Naive B cell (primary cell): ENCODE results near the gene MRPS5. TPM values are rescaled to one million over a fixed set of nuclear protein-coding genes. Genes with fewer than 3 reads are reported as not detected.

Source experiments
- ATAC-seq, 2 donors: fragments of 150-1000 bp; cut with Tn5 transposase; 2 replicates each; pipeline ENCODE4 v1.10.0; 2021; ENCODE audit warnings: low read depth in 2 of 2, mild to moderate bottlenecking in 2 of 2, moderate library complexity in 2 of 2
- DNase-seq: peaks from one replicate; pipeline ENCODE4 v3.0.0; 2022
- H3K27ac Mint-ChIP-seq, 6 donors: one replicate each; pipeline ENCODE4 v1.8.0; 2020 to 2022; ENCODE audit warnings: mild to moderate bottlenecking in 6 of 6, mixed read lengths in 6 of 6, moderate library complexity in 5 of 6, inconsistent platforms in 2 of 6
- H3K27me3 Mint-ChIP-seq, 3 donors: one replicate each; pipeline ENCODE4 v1.8.0; 2021 to 2022; ENCODE audit warnings: mixed read lengths in 3 of 3, mild to moderate bottlenecking in 1 of 3
- H3K36me3 Mint-ChIP-seq, 2 donors: one replicate each; pipeline ENCODE4 v1.8.0; 2020 to 2022; ENCODE audit warnings: mixed read lengths in 2 of 2, inconsistent platforms in 1 of 2, mild to moderate bottlenecking in 1 of 2
- H3K4me1 Mint-ChIP-seq, 3 donors: one replicate each; pipeline ENCODE4 v1.8.0; 2020 to 2022; ENCODE audit warnings: mixed read lengths in 3 of 3, inconsistent platforms in 1 of 3, mild to moderate bottlenecking in 1 of 3, moderate library complexity in 1 of 3
- H3K4me3 Mint-ChIP-seq, 8 donors: one replicate each; pipeline ENCODE4 v1.8.0; 2020 to 2022; ENCODE audit warnings: mild to moderate bottlenecking in 8 of 8, mixed read lengths in 8 of 8, moderate library complexity in 8 of 8, inconsistent platforms in 2 of 8
- H3K9me3 Mint-ChIP-seq, 7 donors: one replicate each; pipeline ENCODE4 v1.8.0; 2020 to 2022; ENCODE audit warnings: mixed read lengths in 7 of 7, mild to moderate bottlenecking in 5 of 7, inconsistent platforms in 2 of 7, moderate library complexity in 1 of 7
- polyA plus RNA-seq, 6 donors: library from polyadenylated mRNA; unstranded; fragments of 300-500 nt; fragmentation: Illumina TruSeq; gene quantifications; one replicate each; pipeline ENCODE4 v1.2.3, GENCODE V29; 2021; ENCODE audit warnings: low read depth in 6 of 6

MRPS5 gene
- polyA plus RNA-seq, 6 donors from 2014 or later = 28.5 to 48.2 (median 35.3) TPM

- no peaks in the 10 kb centered on the region for H3K36me3 Mint-ChIP-seq
- DNase-seq = no peak
- H3K4me3 Mint-ChIP-seq = peak overlapping the region in 2 of 8 donors; percentile 21 to 64
- peaks cover 4 to 12% (median 10%) of the 10 kb centered on the region in 3 donors for H3K4me1 Mint-ChIP-seq
- ATAC-seq = no peak
- H3K9me3 Mint-ChIP-seq = no peaks in the 10 kb centered on the region
- peaks cover 0 to 38% (median 10%) of the 10 kb centered on the region in 3 donors for H3K27me3 Mint-ChIP-seq
- H3K27ac Mint-ChIP-seq = peak overlapping the region in 2 of 6 donors; percentile 9 to 44
These were observed 43.6 kb downstream of the MRPS5 start for GRCh38 chr2:95077861-95078603.

GRCh38 chr2:95077530-95077825 lies 44.1 kb downstream of the MRPS5 start:
- Mint-ChIP-seq H3K9me3 (no peaks in the 10 kb centered on the region), H3K36me3 (no peaks in the 10 kb centered on the region), H3K4me1 (peaks cover 4 to 12% (median 10%) of the 10 kb centered on the region in 3 donors), H3K27ac (peak overlapping the region in 2 of 6 donors; percentile 34 to 39), H3K27me3 (peaks cover 0 to 39% (median 10%) of the 10 kb centered on the region in 3 donors), H3K4me3 (peak overlapping the region in 5 of 8 donors; percentile 4 to 69 (median 56))
- ATAC-seq = no peak
- DNase-seq = no peak

DNA sequence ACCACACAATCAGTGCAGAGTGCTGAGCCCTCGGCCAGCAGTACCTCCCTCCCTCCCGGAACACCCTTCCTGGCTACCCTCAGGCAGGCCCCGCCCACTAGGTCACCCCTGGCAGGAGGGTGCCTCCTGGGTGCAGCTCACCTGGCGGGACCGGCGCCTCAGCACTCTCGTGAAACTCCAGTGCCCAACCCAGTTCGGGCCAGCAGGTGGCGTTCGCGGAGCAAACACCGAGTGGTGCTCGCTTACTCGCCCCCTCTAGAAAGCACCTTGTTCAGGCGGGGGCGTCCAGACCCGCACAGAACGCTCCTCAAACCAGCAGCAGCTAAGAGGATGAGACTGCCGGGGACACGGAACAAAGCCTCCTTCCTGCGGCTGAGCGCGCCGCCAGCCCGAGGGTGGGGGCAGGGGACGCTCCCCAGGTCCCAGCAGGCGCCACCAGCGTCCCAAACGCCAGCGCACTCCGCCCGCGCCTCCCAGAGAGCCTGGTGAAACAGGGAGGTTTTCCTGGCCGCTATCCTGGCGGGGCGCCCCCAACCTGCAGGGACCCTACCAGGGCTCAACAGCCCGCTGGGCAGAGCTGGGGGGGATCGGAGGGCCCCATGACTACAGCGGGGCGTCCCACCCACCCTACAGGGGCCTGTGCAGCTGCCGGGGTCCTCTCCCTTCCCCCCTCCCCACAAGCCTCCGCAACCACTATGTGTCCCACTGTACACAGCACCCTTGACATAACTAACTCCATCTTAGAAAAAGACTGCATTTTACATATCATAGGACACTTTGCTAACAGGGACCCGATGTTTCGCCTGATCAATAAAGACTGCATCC lies 44.7 kb downstream of the MRPS5 start:
- peak; percentile 55 for DNase-seq
- H3K36me3 Mint-ChIP-seq = no peaks in the 10 kb centered on the region
- H3K4me1 Mint-ChIP-seq = peaks cover 4 to 12% (median 10%) of the 10 kb centered on the region in 3 donors
- H3K9me3 Mint-ChIP-seq = no peaks in the 10 kb centered on the region
- ATAC-seq = peak; percentile 87 to 90
- H3K4me3 Mint-ChIP-seq = peak overlapping the region in 7 of 8 donors; percentile 11 to 78 (median 66)
- H3K27me3 Mint-ChIP-seq = peaks cover 0 to 39% (median 10%) of the 10 kb centered on the region in 3 donors
- peak overlapping the region in 4 of 6 donors; percentile 34 to 80 (median 37) for H3K27ac Mint-ChIP-seq

- peak overlapping the region in 1 of 8 donors; percentile 10 for H3K4me3 Mint-ChIP-seq
These were observed 46.0 kb downstream of the MRPS5 start for GRCh38 chr2:95075440-95076132.

DNA sequence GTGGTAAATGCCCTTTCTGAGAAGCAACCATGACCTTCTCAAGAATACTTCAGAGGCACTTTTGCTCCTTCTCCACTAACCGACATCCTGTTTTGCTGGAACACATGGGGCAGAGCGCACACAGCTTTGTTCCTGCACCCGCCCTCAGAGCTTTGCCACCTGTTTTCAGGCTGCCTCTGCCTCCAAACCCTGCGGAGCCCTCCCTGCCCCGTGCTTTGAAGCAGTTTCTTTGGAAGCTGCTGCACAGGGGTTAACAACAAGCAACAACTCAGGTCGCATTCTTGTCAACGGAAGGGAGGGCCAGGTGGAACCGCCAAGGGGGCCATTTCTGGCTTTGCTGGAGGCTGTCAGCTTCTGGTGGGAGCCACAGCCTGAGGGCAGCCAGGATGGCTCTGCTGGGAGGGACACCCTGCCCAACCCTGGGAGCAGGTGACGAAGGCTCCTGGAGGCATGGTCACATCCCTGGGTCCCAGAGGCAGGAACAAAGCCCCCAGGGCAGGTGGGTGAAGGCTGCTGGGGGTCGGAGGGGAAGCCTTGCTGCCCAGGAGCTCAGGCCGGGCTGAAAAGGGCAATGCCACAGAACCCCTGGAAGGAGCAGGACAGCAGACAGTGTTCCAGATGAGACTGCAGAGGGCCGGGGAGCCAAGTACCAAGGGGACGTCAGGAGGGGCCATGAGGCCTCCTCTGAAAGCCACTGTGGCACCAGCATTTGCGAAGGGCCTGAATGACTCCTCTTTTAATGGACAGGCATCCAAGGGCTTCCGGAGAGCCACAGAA lies 46.8 kb downstream of the MRPS5 start:
- Mint-ChIP-seq H3K9me3 (no peaks in the 10 kb centered on the region), H3K27ac (no peak overlapping the region), H3K4me3 (peak overlapping the region in 1 of 8 donors; percentile 44), H3K27me3 (peaks cover 0 to 39% (median 10%) of the 10 kb centered on the region in 3 donors), H3K36me3 (no peaks in the 10 kb centered on the region), H3K4me1 (peaks cover 4 to 12% (median 10%) of the 10 kb centered on the region in 3 donors)
- ATAC-seq (no peak), DNase-seq (no peak)

More at GRCh38 chr2:95075440-95076132, 46.0 kb downstream of the MRPS5 start:
- Mint-ChIP-seq H3K9me3 (no peaks in the 10 kb centered on the region), H3K27ac (no peak overlapping the region), H3K4me1 (peaks cover 4 to 12% (median 10%) of the 10 kb centered on the region in 3 donors), H3K36me3 (no peaks in the 10 kb centered on the region), H3K27me3 (peaks cover 0 to 39% (median 10%) of the 10 kb centered on the region in 3 donors)
- ATAC-seq (no peak), DNase-seq (no peak)

- Mint-ChIP-seq H3K27ac (no peak overlapping the region), H3K4me3 (peak overlapping the region in 1 of 8 donors; percentile 44), H3K27me3 (peaks cover 0 to 39% (median 10%) of the 10 kb centered on the region in 3 donors), H3K4me1 (peaks cover 4 to 12% (median 10%) of the 10 kb centered on the region in 3 donors), H3K9me3 (no peaks in the 10 kb centered on the region), H3K36me3 (no peaks in the 10 kb centered on the region)
- ATAC-seq (no peak), DNase-seq (no peak)
These were observed 47.5 kb downstream of the MRPS5 start for GRCh38 chr2:95073856-95074662.

DNA sequence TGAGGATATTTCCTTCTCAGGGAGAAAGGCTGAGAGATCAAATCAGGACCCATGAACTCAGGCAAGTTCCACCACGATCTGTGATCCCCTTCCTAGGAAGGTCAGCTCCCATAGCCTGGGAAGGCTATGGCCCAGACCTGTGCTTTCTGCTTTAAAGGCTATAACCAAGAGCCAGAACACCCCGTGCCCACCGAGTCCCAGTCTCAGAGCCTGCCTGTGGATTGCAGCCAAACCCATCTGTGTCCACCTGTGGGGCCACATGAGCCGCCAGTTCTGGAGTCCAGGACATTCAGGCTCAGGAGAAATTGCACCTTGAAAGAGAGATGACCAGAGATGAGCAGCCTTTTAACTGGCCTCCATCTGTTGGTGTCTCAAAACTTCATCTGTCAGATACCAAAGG lies 49.2 kb downstream of the MRPS5 start:
- H3K36me3 Mint-ChIP-seq = no peaks in the 10 kb centered on the region
- H3K27ac Mint-ChIP-seq = peak overlapping the region in 2 of 6 donors; percentile 19 to 70
- peaks cover 4 to 11% (median 8%) of the 10 kb centered on the region in 3 donors for H3K4me1 Mint-ChIP-seq
- ATAC-seq (no peak), DNase-seq (no peak)
- no peaks in the 10 kb centered on the region for H3K9me3 Mint-ChIP-seq
- H3K27me3 Mint-ChIP-seq = peaks cover 0 to 31% (median 3%) of the 10 kb centered on the region in 3 donors
- no peak overlapping the region for H3K4me3 Mint-ChIP-seq

GRCh38 chr2:95071856-95072255 lies 49.8 kb downstream of the MRPS5 start:
- Mint-ChIP-seq H3K4me1 (peaks cover 4 to 5% (median 4%) of the 10 kb centered on the region in 3 donors), H3K4me3 (no peak overlapping the region), H3K36me3 (no peaks in the 10 kb centered on the region), H3K27ac (no peak overlapping the region), H3K27me3 (peaks cover 0 to 31% (median 0%) of the 10 kb centered on the region in 3 donors), H3K9me3 (no peaks in the 10 kb centered on the region)
- DNase-seq (no peak), ATAC-seq (no peak)

DNA sequence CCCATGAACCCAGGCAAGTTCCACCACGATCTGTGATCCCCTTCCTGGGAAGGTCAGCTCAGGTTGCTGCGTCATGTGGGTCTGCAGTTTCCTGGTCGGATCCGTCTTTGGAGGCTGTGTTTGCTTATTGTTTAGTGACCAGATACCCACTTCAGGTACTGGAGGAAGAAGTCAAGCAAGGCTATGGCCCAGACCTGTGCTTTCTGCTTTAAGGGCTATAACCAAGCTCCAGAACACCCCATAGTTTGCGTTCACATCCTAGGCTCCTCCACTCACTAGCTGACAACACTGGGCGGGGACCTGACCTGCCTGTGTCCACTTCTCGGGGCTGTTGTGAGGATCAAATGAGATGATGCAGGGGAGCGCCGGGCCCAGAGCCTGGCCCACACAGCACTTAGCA lies 52.1 kb downstream of the MRPS5 start:
- H3K4me1 Mint-ChIP-seq = no peaks in the 10 kb centered on the region
- no peaks in the 10 kb centered on the region for H3K36me3 Mint-ChIP-seq
- no peaks in the 10 kb centered on the region for H3K9me3 Mint-ChIP-seq
- H3K27me3 Mint-ChIP-seq = peaks cover 0 to 12% (median 0%) of the 10 kb centered on the region in 3 donors
- no peak overlapping the region for H3K27ac Mint-ChIP-seq
- peak overlapping the region in 1 of 8 donors; percentile 65 for H3K4me3 Mint-ChIP-seq
- DNase-seq (no peak), ATAC-seq (no peak)

- DNase-seq (no peak), ATAC-seq (no peak)
- Mint-ChIP-seq H3K36me3 (no peaks in the 10 kb centered on the region), H3K27me3 (peaks cover 0 to 4% (median 0%) of the 10 kb centered on the region in 3 donors), H3K4me1 (no peaks in the 10 kb centered on the region), H3K9me3 (no peaks in the 10 kb centered on the region), H3K27ac (no peak overlapping the region), H3K4me3 (no peak overlapping the region)
These were observed 53.4 kb downstream of the MRPS5 start for GRCh38 chr2:95068256-95068655.

DNA sequence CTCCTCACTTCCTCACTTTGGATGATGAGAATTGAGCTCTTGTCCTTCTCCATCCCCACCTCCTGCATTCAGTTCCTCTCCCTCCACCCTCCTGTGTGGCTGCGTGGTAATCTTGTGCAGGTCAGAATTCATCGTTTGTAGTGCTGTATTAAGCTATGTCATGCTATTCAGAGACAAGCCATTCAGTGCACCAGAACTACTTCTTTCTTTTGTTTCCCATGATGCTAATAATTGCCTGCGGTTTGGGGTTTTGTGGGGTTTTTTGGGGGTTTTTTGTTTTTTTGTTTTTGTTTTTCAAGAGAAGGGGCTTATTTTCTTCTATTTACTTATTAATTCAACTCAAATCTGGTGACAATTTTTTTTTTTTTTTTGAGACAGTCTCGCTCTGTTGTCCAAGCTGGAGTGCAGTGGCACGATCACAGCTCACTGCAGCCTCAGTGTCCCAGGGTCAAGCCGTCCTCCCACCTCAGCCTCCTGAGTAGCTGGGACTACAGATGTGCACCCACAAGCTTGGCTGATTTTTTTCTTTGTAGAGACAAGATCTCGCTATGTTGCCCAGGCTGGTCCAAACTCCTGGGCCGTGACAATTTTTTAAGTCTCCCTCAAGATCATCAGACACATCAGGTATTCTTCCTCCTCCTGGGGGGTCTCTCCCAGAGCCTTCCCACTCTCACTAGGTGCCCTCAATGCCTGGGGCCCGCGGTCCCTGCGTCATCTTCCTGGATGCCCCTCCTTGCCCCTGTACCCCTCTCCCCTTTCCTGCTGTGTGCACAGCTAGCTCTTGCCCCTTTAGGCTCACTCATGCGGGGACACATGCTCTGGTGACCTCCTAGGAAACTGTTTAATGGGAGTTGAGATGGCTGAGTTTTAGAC lies 58.3 kb downstream of the MRPS5 start:
- ATAC-seq (peak in 1 of 2 donors; percentile 52), DNase-seq (no peak)
- no peaks in the 10 kb centered on the region for H3K9me3 Mint-ChIP-seq
- no peaks in the 10 kb centered on the region for H3K36me3 Mint-ChIP-seq
- H3K27ac Mint-ChIP-seq = peak overlapping the region in 1 of 6 donors; percentile 28
- H3K4me3 Mint-ChIP-seq = no peak overlapping the region
- no peaks in the 10 kb centered on the region for H3K27me3 Mint-ChIP-seq
- H3K4me1 Mint-ChIP-seq = no peaks in the 10 kb centered on the region
